MCF 10A (cell line): ENCODE data around the gene FERMT3. TPM values are rescaled to one million over a fixed set of nuclear protein-coding genes. Genes with fewer than 3 reads are reported as not detected.
"Not testable (repeated sequence)": the region's sequence is repeated elsewhere in the genome, so short reads cannot be mapped to it uniquely, and the experiment has no call there.

Source experiments
- Bru-seq: library from RNA; stranded (reverse); fragments of 400-500 nt; gene quantifications from one replicate; lab custom pipeline; 2021; lab: Mats Ljungman, UMichigan
- BruChase-seq, 2 experiments: library from RNA; stranded (reverse); fragments of 400-500 nt; gene quantifications; one replicate each; lab custom pipeline; 2021; lab: Mats Ljungman, UMichigan
- BruUV-seq: library from RNA; stranded (reverse); fragments of 400-500 nt; replicated peaks from 2 replicates; lab custom pipeline; 2021; lab: Mats Ljungman, UMichigan
- CTCF ChIA-PET: fragments of 300-600 bp; sonication (Branson Sonifier 250); formaldehyde crosslinking; extraction: SDS; loops from one replicate; lab custom pipeline; 2021; ENCODE audit warnings: antibody characterized with exemption, inconsistent platforms; lab: Yijun Ruan, JAX
- POLR2A ChIA-PET: fragments of 300-600, 350-650 bp; sonication (Branson Sonifier 250); formaldehyde crosslinking; extraction: SDS; loops from one replicate; lab custom pipeline; 2020; ENCODE audit warnings: antibody characterized with exemption, inconsistent platforms; lab: Yijun Ruan, JAX
- DNase-seq: peaks from one replicate; pipeline ENCODE4 v3.0.0-alpha.2; 2018; ENCODE audit not compliant: unreplicated experiment
- H3K27ac Mint-ChIP-seq: one replicate; pipeline ENCODE4 v1.8.0; 2022; ENCODE audit warnings: mild to moderate bottlenecking, low read depth, mixed read lengths; ENCODE audit not compliant: unreplicated experiment
- H3K27me3 Mint-ChIP-seq: one replicate; pipeline ENCODE4 v1.8.0; 2022; ENCODE audit warnings: mixed read lengths; ENCODE audit not compliant: insufficient read depth, unreplicated experiment
- H3K36me3 Mint-ChIP-seq: one replicate; pipeline ENCODE4 v1.8.0; 2022; ENCODE audit warnings: mild to moderate bottlenecking, moderate library complexity, mixed read lengths; ENCODE audit not compliant: insufficient read depth, unreplicated experiment
- H3K4me1 Mint-ChIP-seq: one replicate; pipeline ENCODE4 v1.8.0; 2022; ENCODE audit warnings: mixed read lengths; ENCODE audit not compliant: insufficient read depth, unreplicated experiment
- H3K4me3 Mint-ChIP-seq: one replicate; pipeline ENCODE4 v1.8.0; 2022; ENCODE audit warnings: mild to moderate bottlenecking, moderate library complexity, mixed read lengths; ENCODE audit not compliant: unreplicated experiment
- H3K9me3 Mint-ChIP-seq: one replicate; pipeline ENCODE4 v1.8.0; 2022; ENCODE audit warnings: mixed read lengths; ENCODE audit not compliant: unreplicated experiment
- CTCF ChIP-seq: fragments of 200-600 bp; IDR thresholded peaks from one replicate; pipeline ENCODE4 v1.8.0; 2022; ENCODE audit warnings: antibody characterized with exemption, mild to moderate bottlenecking; ENCODE audit not compliant: unreplicated experiment
- intact Hi-C: fragments of 100-400 bp; cut with micrococcal nuclease; formaldehyde crosslinking; loops from 2 replicates; pipeline ENCODE4 v1.14.1; 2022
- long read RNA-seq: library from polyadenylated mRNA; stranded (forward); transcript quantifications from one replicate; pipeline ENCODE4 v2.0.0, GENCODE V29; 2022
- total RNA-seq: library from RNA; stranded (reverse); gene quantifications from 2 replicates; pipeline ENCODE4 v1.2.3, GENCODE V29; 2022

The FERMT3 gene
- total RNA-seq (0.44 and 1.0 TPM in 2 replicates), Bru-seq, nascent RNA (percentile 27 among the genes with signal in this experiment), BruChase-seq, experiment 1, labeled RNA remaining after a 6-hour chase (percentile 44 among the genes with signal in this experiment), BruChase-seq, experiment 2, labeled RNA remaining after a 2-hour chase (percentile 43 among the genes with signal in this experiment)
- long read RNA-seq, partial matches to known transcripts: 0 of 1 reads
- long read RNA-seq, other reads (novel, unspliced or antisense): 1 of 1 reads

GRCh38 chr11:64206457-64207255, at the start of gene FERMT3:
TSS of gene FERMT3 (plus strand) at chr11:64206721. CDS start at chr11:64207365, 644 bp downstream.
- Mint-ChIP-seq H3K27ac (no peak within 1 kb of the TSS), H3K27me3 (no peaks in the 10 kb centered on the region), H3K36me3 (peaks cover 50% of the 10 kb centered on the region), H3K9me3 (no peaks in the 10 kb centered on the region), H3K4me1 (peaks cover 12% of the 10 kb centered on the region), H3K4me3 (no peak within 1 kb of the TSS)
- no peak for TF ChIP-seq CTCF
- no TSS peak for BruUV-seq
- no peak for DNase-seq
- intact Hi-C loops: no loop called here
- CTCF ChIA-PET: interaction anchor here (0.6 to 4.4 kb wide), 3 partner anchors 38 to 96 kb away, joined by 3 to 51 read pairs (median 5); no protein-coding TSS in a partner anchor
- POLR2A ChIA-PET: interaction anchor here (0.6 to 2.3 kb wide), 8 partner anchors 8 to 25 kb away, joined by 3 to 8 read pairs (median 4); partner anchors contain the start of genes NUDT22, STIP1 and TRPT1

GRCh38 chr11:64157631-64158394, 48.7 kb upstream of the FERMT3 start:
- Mint-ChIP-seq H3K36me3 (peaks cover 5% of the 10 kb centered on the region), H3K4me1 (no peaks in the 10 kb centered on the region), H3K27ac (no peak overlapping the region), H3K27me3 (no peaks in the 10 kb centered on the region), H3K9me3 (no peaks in the 10 kb centered on the region), H3K4me3 (no peak overlapping the region)
- no TSS peak for BruUV-seq
- no peak for DNase-seq
- no peak for TF ChIP-seq CTCF
- CTCF ChIA-PET: interaction anchor here (0.7 kb wide), 1 partner anchor 173 kb away, joined by 3 read pairs; no protein-coding TSS in a partner anchor
- POLR2A ChIA-PET: no interaction called here
- intact Hi-C loops: no loop called here

GRCh38 chr11:64161037-64161436, 45.5 kb upstream of the FERMT3 start:
- Mint-ChIP-seq H3K36me3 (peaks cover 5% of the 10 kb centered on the region), H3K4me1 (peaks cover 7% of the 10 kb centered on the region), H3K27me3 (no peaks in the 10 kb centered on the region), H3K4me3 (no peak overlapping the region), H3K9me3 (no peaks in the 10 kb centered on the region), H3K27ac (no peak overlapping the region)
- ChIA-PET CTCF (interaction anchor here (0.8 to 1.5 kb wide), 2 partner anchors 196 to 324 kb away, joined by 3 to 5 read pairs; no protein-coding TSS in a partner anchor), POLR2A (no interaction called here)
- no TSS peak for BruUV-seq
- intact Hi-C loops: no loop called here
- no peak for TF ChIP-seq CTCF
- no peak for DNase-seq

GRCh38 chr11:64162769-64163168, 43.8 kb upstream of the FERMT3 start:
- intact Hi-C loops, BruUV-seq, H3K27ac Mint-ChIP-seq, H3K4me3 Mint-ChIP-seq, DNase-seq, H3K9me3 Mint-ChIP-seq, H3K4me1 Mint-ChIP-seq, H3K27me3 Mint-ChIP-seq, H3K36me3 Mint-ChIP-seq: not testable (repeated sequence)
- CTCF ChIA-PET: interaction anchor here (0.7 to 1.8 kb wide), 6 partner anchors 10 to 395 kb away, joined by 3 to 8 read pairs (median 5); no protein-coding TSS in a partner anchor
- POLR2A ChIA-PET: interaction anchor here (0.7 to 1.8 kb wide), 4 partner anchors 10 to 149 kb away, joined by 3 to 5 read pairs (median 4); no protein-coding TSS in a partner anchor
